ENCODE results near the gene RBFOX2. TPM values are rescaled to one million over a fixed set of nuclear protein-coding genes. Genes with fewer than 3 reads are reported as not detected.

The RBFOX2 gene
- total RNA-seq, 1 donor from 2014 or later, result 64.1 TPM

- ATAC-seq (no peak), DNase-seq (no peak)
- no peak for TF ChIP-seq CTCF (IDR thresholded peaks at IDR 0.05)
- intact Hi-C loops (cut with DNase I), result no loop called here
- H3K27ac ChIP-seq, result no peak overlapping the region
- H3K36me3 ChIP-seq, result no peaks in the 10 kb centered on the region
- H3K27me3 ChIP-seq, result no peaks in the 10 kb centered on the region
- no peak overlapping the region for H3K4me3 ChIP-seq
- H3K4me1 ChIP-seq, result no peaks in the 10 kb centered on the region
- H3K9me3 ChIP-seq, result no peaks in the 10 kb centered on the region
These were observed 76.0 kb downstream of the RBFOX2 start for GRCh38 chr22:35952576-35952975.

GRCh38 chr22:35950262-35950661 lies 78.4 kb downstream of the RBFOX2 start:
- no peaks in the 10 kb centered on the region for H3K4me1 ChIP-seq
- H3K27me3 ChIP-seq, result no peaks in the 10 kb centered on the region
- no peak for DNase-seq
- no peaks in the 10 kb centered on the region for H3K9me3 ChIP-seq
- no peak overlapping the region for H3K4me3 ChIP-seq
- no peak for TF ChIP-seq CTCF (IDR thresholded peaks at IDR 0.05)
- H3K36me3 ChIP-seq, result no peaks in the 10 kb centered on the region
- intact Hi-C loops (cut with DNase I), result no loop called here
- no peak for ATAC-seq
- H3K27ac ChIP-seq, result no peak overlapping the region

- no peak for TF ChIP-seq CTCF (IDR thresholded peaks at IDR 0.05)
- Histone ChIP-seq H3K36me3 (no peaks in the 10 kb centered on the region), H3K4me3 (no peak overlapping the region), H3K27me3 (no peaks in the 10 kb centered on the region), H3K4me1 (no peaks in the 10 kb centered on the region), H3K27ac (no peak overlapping the region), H3K9me3 (no peaks in the 10 kb centered on the region)
- ATAC-seq (no peak), DNase-seq (no peak)
- intact Hi-C loops (cut with DNase I), result no loop called here
These were observed 79.4 kb downstream of the RBFOX2 start for GRCh38 chr22:35949243-35949642.

- ATAC-seq (no peak), DNase-seq (no peak)
- Histone ChIP-seq H3K27ac (no peak overlapping the region), H3K4me1 (no peaks in the 10 kb centered on the region), H3K27me3 (no peaks in the 10 kb centered on the region), H3K9me3 (no peaks in the 10 kb centered on the region), H3K36me3 (no peaks in the 10 kb centered on the region), H3K4me3 (no peak overlapping the region)
- intact Hi-C loops (cut with DNase I), result no loop called here
- TF ChIP-seq CTCF (IDR thresholded peaks at IDR 0.05), result no peak
These were observed 80.7 kb downstream of the RBFOX2 start for GRCh38 chr22:35947794-35948425.

GRCh38 chr22:35944458-35944857 lies 84.2 kb downstream of the RBFOX2 start:
- H3K4me3 ChIP-seq, result no peak overlapping the region
- no peak overlapping the region for H3K27ac ChIP-seq
- no peaks in the 10 kb centered on the region for H3K27me3 ChIP-seq
- ATAC-seq (no peak), DNase-seq (no peak)
- intact Hi-C loops (cut with DNase I), result no loop called here
- no peaks in the 10 kb centered on the region for H3K4me1 ChIP-seq
- H3K9me3 ChIP-seq, result no peaks in the 10 kb centered on the region
- no peak for TF ChIP-seq CTCF (IDR thresholded peaks at IDR 0.05)
- no peaks in the 10 kb centered on the region for H3K36me3 ChIP-seq

GRCh38 chr22:35940166-35940565 lies 88.5 kb downstream of the RBFOX2 start:
- Histone ChIP-seq H3K4me3 (no peak overlapping the region), H3K27ac (no peak overlapping the region), H3K9me3 (no peaks in the 10 kb centered on the region), H3K27me3 (no peaks in the 10 kb centered on the region), H3K4me1 (no peaks in the 10 kb centered on the region), H3K36me3 (peaks cover 6% of the 10 kb centered on the region)
- intact Hi-C loops (cut with DNase I), result no loop called here
- no peak for TF ChIP-seq CTCF (IDR thresholded peaks at IDR 0.05)
- no peak for ATAC-seq
- no peak for DNase-seq

All from upper lobe of right lung (tissue), 1 donor.